ENCODE results near the gene R3HDM2.

Gene R3HDM2

DNA sequence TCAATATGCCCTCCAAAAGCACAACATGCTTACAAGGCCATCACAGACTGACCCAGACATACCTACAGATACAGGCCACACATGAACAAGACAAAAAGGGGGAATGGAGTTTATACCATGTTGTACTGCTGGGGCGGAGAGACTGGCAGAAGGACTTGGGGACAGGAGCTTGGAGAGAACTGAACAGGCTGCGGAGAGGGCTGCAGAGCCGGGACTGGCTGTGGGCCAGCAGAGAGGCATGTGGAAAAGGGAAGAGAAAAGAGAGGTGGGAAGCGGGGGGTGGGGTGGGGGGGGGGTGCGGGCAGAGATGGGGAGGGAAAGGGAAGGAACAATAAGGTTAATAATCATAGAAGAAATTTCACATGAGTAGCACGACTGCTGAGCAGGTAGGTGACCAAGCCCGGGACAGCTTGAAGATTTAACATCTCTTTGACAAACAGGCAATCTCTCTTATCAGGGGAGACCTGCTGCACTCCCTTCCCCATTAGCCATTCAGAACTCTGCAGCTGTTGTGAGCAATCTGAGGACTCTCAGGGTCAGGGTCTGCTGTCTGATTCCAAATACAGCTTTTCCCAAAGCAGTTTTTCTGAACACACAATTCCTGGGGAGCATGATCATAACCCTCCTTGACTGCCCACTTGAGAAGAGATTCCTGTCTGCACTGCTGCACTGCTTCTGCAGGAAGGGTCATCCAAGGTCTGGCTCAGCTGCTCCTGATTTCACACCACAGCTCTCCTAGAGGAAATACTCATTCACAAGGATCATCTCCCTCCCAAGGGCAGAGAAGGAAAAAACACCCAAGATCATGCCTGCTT is 158.3 kb downstream of the R3HDM2 start:
- no peak for DNase-seq (ENCODE audit: low read depth, low spot score)

DNA sequence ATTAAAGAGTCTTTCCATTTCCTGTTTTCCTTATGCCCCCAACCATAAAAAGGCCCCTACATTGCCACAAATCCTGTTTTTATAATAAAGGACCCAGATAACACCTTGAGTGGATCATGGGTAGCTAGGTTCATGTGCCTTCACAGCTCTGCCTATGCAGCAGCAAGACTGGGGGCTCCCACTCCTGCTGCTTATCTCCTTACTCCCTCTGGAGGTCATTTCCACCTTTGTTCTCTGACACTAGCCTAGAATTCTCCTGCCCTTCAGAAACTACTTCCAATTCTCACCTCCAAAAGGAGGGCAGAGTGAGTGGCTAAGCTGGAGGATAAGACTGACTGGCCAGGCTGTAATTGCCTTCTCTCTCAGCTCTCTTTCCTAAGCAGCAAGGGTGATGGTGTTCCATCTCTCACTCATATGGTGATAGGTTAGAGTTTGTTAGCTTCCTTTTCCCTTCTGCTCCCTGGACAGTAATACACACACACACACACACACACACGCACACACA is 159.8 kb downstream of the R3HDM2 start:
- no peak for DNase-seq (ENCODE audit: low read depth, low spot score)

DNA sequence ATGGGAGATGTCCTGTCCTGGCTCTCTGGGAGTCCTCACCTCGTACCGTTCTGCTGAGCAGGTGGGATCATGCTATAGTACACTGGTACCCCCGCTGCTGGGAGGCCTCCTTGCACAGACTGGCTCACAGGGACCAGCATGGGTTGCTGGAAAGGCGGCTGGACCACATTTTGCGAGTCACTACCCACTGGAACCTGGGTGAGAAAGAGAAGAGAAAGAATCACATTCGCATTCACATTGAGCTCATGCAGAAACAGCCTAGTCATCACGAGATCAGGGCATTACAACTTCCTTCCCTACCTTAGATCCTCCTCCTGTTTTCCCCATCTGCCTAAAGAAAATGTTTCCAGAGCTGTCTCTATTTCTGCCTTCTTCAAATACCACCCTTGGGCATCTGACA is 162.6 kb downstream of the R3HDM2 start:
- DNase-seq (ENCODE audit: low read depth, low spot score), result no peak

- DNase-seq (ENCODE audit: low read depth, low spot score), result no peak
Measured at GRCh38 chr12:57266681-57267080, 164.2 kb downstream of the R3HDM2 start.

DNA sequence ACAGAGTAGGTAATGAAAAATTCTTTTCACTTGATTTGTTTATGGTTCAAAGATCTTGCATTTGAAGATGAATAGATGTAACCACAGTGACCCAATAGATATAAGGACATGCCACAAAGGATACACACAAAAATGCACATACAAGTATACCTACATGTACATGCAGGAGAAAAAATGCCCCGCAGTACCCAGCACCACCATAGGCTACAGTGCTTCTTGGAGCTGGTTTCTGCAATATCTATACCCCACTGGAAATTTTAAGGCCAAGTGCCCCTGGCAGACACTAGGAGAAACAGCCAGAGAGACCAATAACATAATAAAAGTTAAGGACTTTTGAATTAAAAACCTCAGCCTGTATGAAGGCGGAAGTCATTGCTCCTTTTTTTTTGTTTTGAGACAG is 167.7 kb downstream of the R3HDM2 start:
- DNase-seq (ENCODE audit: low read depth, low spot score), result no peak

DNA sequence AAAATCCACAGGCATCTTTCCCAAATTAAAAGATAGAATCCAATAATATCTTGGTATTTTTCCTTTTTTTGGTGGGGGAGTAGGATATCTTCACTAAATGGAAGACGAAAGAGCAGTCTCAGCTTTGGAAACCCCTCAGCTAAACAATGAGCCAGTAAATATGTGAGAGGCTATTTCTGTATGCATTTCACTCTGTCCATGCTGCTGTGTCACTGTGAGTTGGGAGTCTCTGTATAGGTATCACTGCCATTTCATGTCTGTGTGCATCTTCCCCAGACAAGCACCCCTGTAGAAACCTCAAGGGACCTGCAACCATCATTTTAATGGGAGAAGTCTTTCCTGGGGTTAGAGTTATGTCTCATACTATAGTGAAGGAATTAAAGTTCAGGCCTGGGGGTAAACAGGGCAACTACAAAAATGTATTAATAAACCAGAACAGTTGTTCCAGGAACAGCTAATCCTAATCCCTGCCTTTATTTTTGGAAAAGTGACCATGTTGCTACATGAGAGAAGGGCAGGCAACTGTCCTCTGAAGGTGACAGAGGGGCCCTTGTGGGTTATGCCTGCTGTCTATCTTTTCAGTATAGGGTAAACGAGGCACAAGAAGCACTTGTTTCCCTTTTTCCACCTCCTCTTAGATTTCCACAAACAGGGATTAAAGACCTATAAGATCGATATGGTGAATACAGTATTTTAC is 168.6 kb downstream of the R3HDM2 start:
- DNase-seq (ENCODE audit: low read depth, low spot score), result no peak

DNA sequence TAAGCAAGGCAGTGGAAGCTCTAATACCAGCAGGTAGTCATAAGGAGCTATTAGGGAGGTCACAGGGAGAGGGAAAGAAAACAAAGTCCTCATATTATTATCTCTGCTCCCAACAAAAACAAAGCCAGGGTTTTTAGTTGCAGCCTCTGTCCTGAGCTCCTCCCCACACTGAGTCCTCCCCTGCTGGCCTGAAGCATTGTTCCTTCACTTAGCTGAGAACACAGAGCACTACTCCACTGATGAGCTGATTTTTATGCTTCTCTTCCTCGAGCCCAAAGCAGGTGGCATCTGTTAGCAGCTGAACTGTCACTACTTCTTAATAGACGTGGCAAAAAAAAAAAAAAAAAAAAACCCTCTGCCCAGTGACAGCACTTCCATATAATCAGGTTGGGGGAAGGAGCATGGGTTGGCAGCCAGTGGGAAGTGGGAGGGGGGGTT is 169.4 kb downstream of the R3HDM2 start:
- peak; percentile 11 for DNase-seq (ENCODE audit: low read depth, low spot score)

DNA sequence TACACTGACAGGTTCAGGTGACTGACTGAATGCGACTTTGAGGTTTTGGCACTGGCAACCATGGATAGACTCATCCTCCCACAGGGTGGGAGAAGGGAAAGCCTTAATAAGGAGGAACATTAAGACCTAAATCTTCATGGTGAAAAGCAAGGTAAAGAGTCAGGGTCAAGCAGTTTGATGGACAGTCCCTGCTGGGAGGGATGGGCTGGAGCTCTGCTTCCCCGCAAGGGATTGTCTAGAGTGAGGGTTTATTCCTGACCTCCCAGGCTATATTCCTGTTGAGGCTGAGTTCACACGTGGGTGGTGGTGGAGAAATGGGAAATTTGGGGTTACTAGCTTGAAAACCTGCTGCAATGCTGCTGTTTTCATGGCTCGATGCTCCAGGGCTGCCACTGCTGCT is 170.5 kb downstream of the R3HDM2 start:
- no peak for DNase-seq (ENCODE audit: low read depth, low spot score)

DNA sequence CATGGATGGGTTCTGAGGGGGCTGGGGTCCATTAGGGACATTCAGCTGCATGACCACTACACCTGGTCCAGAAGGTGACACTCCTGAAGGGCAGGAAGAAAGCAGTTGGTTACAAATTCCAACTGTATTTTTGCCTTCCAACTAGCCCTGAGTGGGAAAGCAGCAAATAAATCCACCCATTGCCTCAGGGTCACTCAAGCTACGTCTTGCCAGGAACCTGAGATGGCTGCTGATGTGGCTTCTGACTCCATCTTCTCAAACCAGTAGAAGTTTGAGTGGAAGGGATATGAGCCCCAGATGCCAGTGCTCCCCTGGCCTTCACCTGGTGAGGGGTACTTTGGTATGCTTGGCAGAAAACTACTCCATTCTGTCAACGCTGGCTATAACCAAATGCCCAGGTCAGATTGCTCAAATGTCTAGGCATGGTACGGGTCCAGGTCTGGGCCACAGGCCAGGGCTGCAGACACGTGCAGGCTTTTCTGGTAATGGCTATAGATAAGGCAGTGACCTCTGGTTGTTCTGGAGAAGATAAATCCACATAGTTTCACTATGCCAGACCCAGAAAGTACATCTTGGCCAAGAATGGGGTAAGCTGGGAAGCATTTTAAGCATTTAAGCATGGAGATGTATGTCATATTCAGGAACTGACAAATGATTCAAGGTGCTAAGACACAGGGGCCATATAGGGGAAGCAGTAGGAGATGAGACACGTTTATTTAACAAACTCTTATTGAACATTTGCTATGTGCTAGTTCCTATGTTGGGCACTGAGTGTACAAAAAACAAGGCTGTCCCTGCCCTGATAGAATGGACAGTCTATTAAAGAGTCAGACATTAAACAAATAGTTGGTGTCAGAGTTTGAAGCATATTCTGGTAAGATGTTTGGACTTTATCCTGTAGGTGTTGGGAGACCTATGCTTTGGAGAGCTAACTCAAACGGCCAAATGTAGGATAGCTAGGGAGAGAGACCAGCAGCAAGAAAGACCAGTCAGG is 171.6 kb downstream of the R3HDM2 start:
- DNase-seq (ENCODE audit: low read depth, low spot score), result no peak

DNA sequence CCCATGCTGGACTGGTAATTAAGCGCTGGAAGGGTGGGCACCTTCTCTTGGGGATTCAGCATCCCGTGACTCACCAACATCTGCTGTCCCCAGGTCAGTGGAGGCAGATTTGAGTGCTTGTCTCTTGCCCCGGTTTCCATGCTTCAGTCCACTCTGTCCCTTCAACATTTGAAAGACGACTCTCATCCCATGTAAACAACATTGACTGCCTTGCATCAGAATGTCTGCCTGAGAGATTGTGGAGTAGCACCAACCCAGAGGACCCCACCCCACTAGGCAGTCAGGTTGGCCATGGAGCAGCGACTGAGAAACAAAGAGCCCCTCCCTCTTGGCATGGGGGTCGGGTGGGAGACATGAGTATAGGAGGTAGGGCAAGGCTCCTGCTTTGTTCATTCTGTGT is 174.9 kb downstream of the R3HDM2 start:
- DNase-seq (ENCODE audit: low read depth, low spot score), result no peak

GRCh38 chr12:57254506-57255280 is 176.2 kb downstream of the R3HDM2 start:
- no peak for DNase-seq (ENCODE audit: low read depth, low spot score)

GRCh38 chr12:57250956-57251355 is 179.9 kb downstream of the R3HDM2 start, which contains the start of gene STAC3:
Gene STAC3, minus strand, starts transcription at chr12:57251187. Its CDS starts 1,551 bp downstream, at chr12:57249636.
- no peak for DNase-seq (ENCODE audit: low read depth, low spot score)

DNA sequence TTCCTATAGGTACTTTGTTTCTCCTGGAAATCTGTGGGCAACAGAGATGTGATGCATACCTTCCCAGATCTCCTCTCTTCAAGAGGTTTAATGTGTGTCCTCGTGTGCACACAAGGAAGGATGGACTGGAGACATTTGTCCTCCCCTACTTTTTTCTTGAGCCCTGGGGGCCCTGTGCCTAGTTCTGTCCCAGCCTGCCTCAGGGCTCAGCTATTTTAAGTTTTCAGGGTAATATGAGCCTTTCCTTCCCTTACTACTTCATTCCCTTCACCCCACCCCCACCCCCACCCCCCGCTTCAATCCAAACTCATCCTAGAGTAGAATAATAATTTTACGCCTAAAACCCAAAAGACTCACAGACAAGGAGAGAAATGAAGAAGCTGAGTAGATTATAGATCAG is 180.3 kb downstream of the R3HDM2 start:
- DNase-seq (ENCODE audit: low read depth, low spot score), result no peak

DNA sequence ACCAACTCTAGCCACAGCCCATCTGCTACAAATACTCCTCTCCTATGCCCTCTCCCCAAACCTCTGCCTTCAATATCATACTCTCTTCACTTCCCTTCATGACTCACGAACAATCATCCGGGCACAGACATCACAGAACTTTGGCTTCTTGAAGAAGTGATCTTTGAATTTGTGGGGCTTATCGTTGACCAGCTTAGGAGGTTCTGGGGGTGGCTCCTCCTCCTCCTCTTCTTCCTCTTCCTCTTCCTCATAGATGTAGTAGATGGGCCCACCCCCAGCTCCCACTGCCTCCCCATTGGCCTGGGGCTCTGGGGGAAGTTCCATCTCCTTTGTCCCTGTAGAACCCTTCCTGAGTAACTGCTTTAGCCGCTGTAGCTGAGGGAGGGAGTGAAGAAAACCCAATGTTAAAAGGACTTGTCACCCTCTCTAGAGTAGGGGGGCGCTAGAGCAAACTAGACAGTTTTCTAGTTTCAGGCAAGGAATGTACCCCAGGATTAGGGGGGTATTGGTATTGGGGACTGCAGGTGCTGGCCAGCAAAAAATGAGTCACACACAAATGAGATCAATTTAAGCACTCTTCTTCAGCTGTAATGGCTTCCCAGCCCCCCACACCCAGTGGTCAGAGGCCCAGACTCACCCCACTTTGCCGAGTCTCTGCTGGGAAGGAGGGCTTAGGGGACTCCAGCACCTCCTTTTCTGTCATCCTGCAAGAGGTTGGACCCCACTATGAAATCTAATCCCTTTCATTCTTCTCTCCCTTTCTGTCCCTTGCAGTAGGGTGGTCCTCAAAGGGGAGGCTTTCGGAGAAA is 181.7 kb downstream of the R3HDM2 start:
- no peak for DNase-seq (ENCODE audit: low read depth, low spot score)

GRCh38 chr12:57247041-57247440 is 183.8 kb downstream of the R3HDM2 start:
- DNase-seq (ENCODE audit: low read depth, low spot score), result no peak

- DNase-seq (ENCODE audit: low read depth, low spot score), result no peak
Measured at GRCh38 chr12:57244312-57244696, 186.5 kb downstream of the R3HDM2 start.

DNA sequence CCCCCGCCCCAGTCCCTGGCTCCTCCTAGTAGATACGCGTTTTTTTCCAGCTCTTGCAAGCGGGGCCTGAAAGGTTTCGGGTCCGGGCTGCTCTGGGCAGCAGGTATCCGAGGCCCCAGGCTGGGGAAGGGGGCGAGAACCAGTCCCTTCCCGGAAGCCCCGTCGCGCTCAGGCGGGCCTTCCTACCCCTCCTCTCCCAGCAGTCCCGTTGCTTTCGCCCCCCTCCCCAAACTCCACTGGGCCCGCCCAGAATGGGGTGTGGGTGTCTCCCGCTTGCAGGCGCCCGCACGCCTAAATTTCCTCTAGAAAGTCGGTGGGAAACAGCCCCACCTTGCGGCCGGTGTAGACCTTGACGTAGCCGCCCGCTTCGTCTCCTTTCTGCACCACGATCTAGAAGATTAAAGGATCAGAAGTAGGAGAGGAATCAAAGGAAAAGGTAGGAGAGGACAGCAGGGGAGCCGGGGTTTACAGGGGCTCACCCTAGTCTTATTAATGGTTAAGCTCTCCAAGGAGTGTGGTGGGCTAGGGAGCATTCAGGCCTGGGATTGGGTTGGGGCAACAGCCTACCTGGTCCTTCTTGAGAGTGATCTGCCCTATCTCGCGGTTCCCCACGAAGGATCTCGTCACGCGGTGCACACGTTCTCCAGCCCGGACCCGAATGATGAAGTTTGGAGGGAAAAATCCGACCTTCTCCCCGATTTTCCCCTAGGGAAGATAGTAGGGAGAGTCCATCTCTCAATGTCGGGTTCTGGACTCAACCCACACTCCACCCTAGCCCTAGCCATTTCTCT is 187.1 kb downstream of the R3HDM2 start:
- DNase-seq (ENCODE audit: low read depth, low spot score), result peak; percentile 92

DNA sequence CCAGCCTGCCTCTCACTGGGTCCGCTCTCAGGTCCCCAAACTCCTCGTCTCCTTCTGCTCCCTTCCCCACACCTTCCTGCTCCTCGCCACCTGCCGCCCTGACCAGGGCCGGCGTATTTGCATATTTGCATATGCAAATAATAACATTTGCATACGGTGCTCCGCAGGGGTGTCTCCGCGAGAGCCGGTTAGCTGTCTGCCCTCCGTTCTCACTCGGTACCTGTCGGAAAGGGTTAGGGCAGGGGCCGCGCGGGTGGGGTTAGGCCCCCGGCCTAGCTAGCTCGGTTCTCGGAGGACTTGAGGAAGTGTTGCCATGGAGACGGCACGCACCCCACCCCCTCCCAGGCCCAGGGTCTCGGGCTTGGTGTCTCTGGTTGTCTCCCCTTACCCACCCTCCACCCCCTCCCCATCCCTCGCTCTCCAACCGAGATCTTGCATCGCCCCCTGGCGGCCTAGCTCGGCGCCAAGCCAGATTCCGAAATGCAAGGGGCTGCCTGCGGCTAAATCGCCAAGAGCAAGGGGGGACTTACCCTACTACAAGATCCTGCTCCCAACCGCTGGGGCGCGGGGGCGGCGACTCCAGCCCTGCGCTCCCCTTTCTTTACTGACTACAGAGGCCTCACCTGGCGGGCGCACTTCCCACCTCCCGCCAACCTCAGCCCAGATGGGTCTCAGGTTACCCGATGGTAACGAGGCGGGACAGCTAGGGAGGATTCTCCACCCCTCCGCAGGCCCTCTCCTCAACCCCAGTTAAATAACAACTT is 188.0 kb downstream of the R3HDM2 start:
- DNase-seq (ENCODE audit: low read depth, low spot score), result peak; percentile 94

Data from ELF-1 (cell line).